ENCODE results near the gene RAB6C. TPM values are rescaled to one million over a fixed set of nuclear protein-coding genes. Genes with fewer than 3 reads are reported as not detected.
"Not testable (repeated sequence)": the region's sequence is repeated elsewhere in the genome, so short reads cannot be mapped to it uniquely, and the experiment has no call there.

Gene RAB6C
- polyA plus RNA-seq, 1 donor, result 0.21 TPM

- peaks cover 14% of the 10 kb centered on the region for H3K27me3 ChIP-seq (ENCODE audit: control insufficient read depth, insufficient read depth, low read length)
- WGBS (ENCODE audit: insufficient coverage, low lambda C conversion rate), result no CpG with 5 or more reads among the region's 20 CpGs
- not testable (repeated sequence) for H3K4me3 ChIP-seq (ENCODE audit: low read length); H3K9me3 ChIP-seq (ENCODE audit: control insufficient read depth, low read depth, low read length); H3K4me1 ChIP-seq (ENCODE audit: control insufficient read depth, insufficient read depth, low read length); H3K36me3 ChIP-seq (ENCODE audit: control insufficient read depth, insufficient read depth, low read length); DNase-seq; H3K27ac ChIP-seq (ENCODE audit: low read length)
Measured at GRCh38 chr2:129993151-129993550, 13.7 kb downstream of the RAB6C start.

GRCh38 chr2:129996657-129997237 is 17.3 kb downstream of the RAB6C start:
- not testable (repeated sequence) for H3K27ac ChIP-seq (ENCODE audit: low read length); DNase-seq; H3K4me1 ChIP-seq (ENCODE audit: control insufficient read depth, insufficient read depth, low read length); H3K9me3 ChIP-seq (ENCODE audit: control insufficient read depth, low read depth, low read length); H3K4me3 ChIP-seq (ENCODE audit: low read length); H3K36me3 ChIP-seq (ENCODE audit: control insufficient read depth, insufficient read depth, low read length)
- H3K27me3 ChIP-seq (ENCODE audit: control insufficient read depth, insufficient read depth, low read length), result peaks cover 11% of the 10 kb centered on the region
- no CpG with 5 or more reads among the region's 2 CpGs for WGBS (ENCODE audit: insufficient coverage, low lambda C conversion rate)

- DNase-seq; H3K9me3 ChIP-seq (ENCODE audit: control insufficient read depth, low read depth, low read length); H3K27me3 ChIP-seq (ENCODE audit: control insufficient read depth, insufficient read depth, low read length); H3K36me3 ChIP-seq (ENCODE audit: control insufficient read depth, insufficient read depth, low read length); H3K4me3 ChIP-seq (ENCODE audit: low read length); H3K4me1 ChIP-seq (ENCODE audit: control insufficient read depth, insufficient read depth, low read length); H3K27ac ChIP-seq (ENCODE audit: low read length): not testable (repeated sequence)
- WGBS (ENCODE audit: insufficient coverage, low lambda C conversion rate), result no CpG with 5 or more reads among the region's 6 CpGs
Measured at GRCh38 chr2:129998771-129999170, 19.3 kb downstream of the RAB6C start.

- not testable (repeated sequence) for H3K27me3 ChIP-seq (ENCODE audit: control insufficient read depth, insufficient read depth, low read length); H3K4me3 ChIP-seq (ENCODE audit: low read length); H3K9me3 ChIP-seq (ENCODE audit: control insufficient read depth, low read depth, low read length); H3K27ac ChIP-seq (ENCODE audit: low read length); DNase-seq; H3K4me1 ChIP-seq (ENCODE audit: control insufficient read depth, insufficient read depth, low read length); H3K36me3 ChIP-seq (ENCODE audit: control insufficient read depth, insufficient read depth, low read length)
- WGBS (ENCODE audit: insufficient coverage, low lambda C conversion rate), result no CpG with 5 or more reads among the region's 42 CpGs
Measured at GRCh38 chr2:130005862-130006261, 26.4 kb downstream of the RAB6C start.

GRCh38 chr2:130016701-130017100 is 37.2 kb downstream of the RAB6C start:
- H3K36me3 ChIP-seq (ENCODE audit: control insufficient read depth, insufficient read depth, low read length); DNase-seq; H3K27me3 ChIP-seq (ENCODE audit: control insufficient read depth, insufficient read depth, low read length); H3K27ac ChIP-seq (ENCODE audit: low read length); H3K4me3 ChIP-seq (ENCODE audit: low read length); H3K9me3 ChIP-seq (ENCODE audit: control insufficient read depth, low read depth, low read length); H3K4me1 ChIP-seq (ENCODE audit: control insufficient read depth, insufficient read depth, low read length): not testable (repeated sequence)
- no CpG with 5 or more reads among the region's 5 CpGs for WGBS (ENCODE audit: insufficient coverage, low lambda C conversion rate)

- Histone ChIP-seq H3K27me3 (ENCODE audit: control insufficient read depth, insufficient read depth, low read length) (no peaks in the 10 kb centered on the region), H3K4me1 (ENCODE audit: control insufficient read depth, insufficient read depth, low read length) (no peaks in the 10 kb centered on the region), H3K9me3 (ENCODE audit: control insufficient read depth, low read depth, low read length) (no peaks in the 10 kb centered on the region), H3K4me3 (ENCODE audit: low read length) (no peak overlapping the region), H3K27ac (ENCODE audit: low read length) (no peak overlapping the region), H3K36me3 (ENCODE audit: control insufficient read depth, insufficient read depth, low read length) (no peaks in the 10 kb centered on the region)
- no peak for DNase-seq
- no CpG with 5 or more reads among the region's 2 CpGs for WGBS (ENCODE audit: insufficient coverage, low lambda C conversion rate)
Measured at GRCh38 chr2:130019402-130019801, 39.9 kb downstream of the RAB6C start.

GRCh38 chr2:130020069-130020468 is 40.6 kb downstream of the RAB6C start:
- H3K9me3 ChIP-seq (ENCODE audit: control insufficient read depth, low read depth, low read length), result not testable (repeated sequence)

GRCh38 chr2:130025931-130026330 is 46.5 kb downstream of the RAB6C start:
- H3K27me3 ChIP-seq (ENCODE audit: control insufficient read depth, insufficient read depth, low read length); H3K27ac ChIP-seq (ENCODE audit: low read length); H3K4me3 ChIP-seq (ENCODE audit: low read length); H3K4me1 ChIP-seq (ENCODE audit: control insufficient read depth, insufficient read depth, low read length); H3K9me3 ChIP-seq (ENCODE audit: control insufficient read depth, low read depth, low read length); H3K36me3 ChIP-seq (ENCODE audit: control insufficient read depth, insufficient read depth, low read length); DNase-seq: not testable (repeated sequence)
- WGBS (ENCODE audit: insufficient coverage, low lambda C conversion rate), result no CpG with 5 or more reads among the region's 1 CpG

More at GRCh38 chr2:130020069-130020468, 40.6 kb downstream of the RAB6C start:
- not testable (repeated sequence) for H3K4me1 ChIP-seq (ENCODE audit: control insufficient read depth, insufficient read depth, low read length); H3K36me3 ChIP-seq (ENCODE audit: control insufficient read depth, insufficient read depth, low read length); H3K4me3 ChIP-seq (ENCODE audit: low read length); H3K27me3 ChIP-seq (ENCODE audit: control insufficient read depth, insufficient read depth, low read length); H3K27ac ChIP-seq (ENCODE audit: low read length); DNase-seq
- no CpG with 5 or more reads among the region's 1 CpG for WGBS (ENCODE audit: insufficient coverage, low lambda C conversion rate)

Other genes starting within 250 kb of the RAB6C start
- gene POTEF, start 149.6 kb downstream of the RAB6C start, polyA plus RNA-seq, result not detected
- gene CCDC74B, start 165.4 kb downstream of the RAB6C start, polyA plus RNA-seq, result 3.1 TPM
- 50.1 TPM for gene SMPD4, start 201.9 kb downstream of the RAB6C start, polyA plus RNA-seq
- 166 TPM for gene MZT2B, start 202.6 kb downstream of the RAB6C start, polyA plus RNA-seq
- gene TUBA3E, start 218.8 kb downstream of the RAB6C start, polyA plus RNA-seq, result 0.09 TPM